Activated naive CD4-positive, alpha-beta T cell treated with Interleukin-2 at 50 U/mL for 16 hours (primary cell): ENCODE data around the gene HOXA4.

ENCODE experiments used
- DNase-seq: peaks from one replicate; pipeline ENCODE4 v3.0.0-alpha.2; 2020

The HOXA4 gene

DNA sequence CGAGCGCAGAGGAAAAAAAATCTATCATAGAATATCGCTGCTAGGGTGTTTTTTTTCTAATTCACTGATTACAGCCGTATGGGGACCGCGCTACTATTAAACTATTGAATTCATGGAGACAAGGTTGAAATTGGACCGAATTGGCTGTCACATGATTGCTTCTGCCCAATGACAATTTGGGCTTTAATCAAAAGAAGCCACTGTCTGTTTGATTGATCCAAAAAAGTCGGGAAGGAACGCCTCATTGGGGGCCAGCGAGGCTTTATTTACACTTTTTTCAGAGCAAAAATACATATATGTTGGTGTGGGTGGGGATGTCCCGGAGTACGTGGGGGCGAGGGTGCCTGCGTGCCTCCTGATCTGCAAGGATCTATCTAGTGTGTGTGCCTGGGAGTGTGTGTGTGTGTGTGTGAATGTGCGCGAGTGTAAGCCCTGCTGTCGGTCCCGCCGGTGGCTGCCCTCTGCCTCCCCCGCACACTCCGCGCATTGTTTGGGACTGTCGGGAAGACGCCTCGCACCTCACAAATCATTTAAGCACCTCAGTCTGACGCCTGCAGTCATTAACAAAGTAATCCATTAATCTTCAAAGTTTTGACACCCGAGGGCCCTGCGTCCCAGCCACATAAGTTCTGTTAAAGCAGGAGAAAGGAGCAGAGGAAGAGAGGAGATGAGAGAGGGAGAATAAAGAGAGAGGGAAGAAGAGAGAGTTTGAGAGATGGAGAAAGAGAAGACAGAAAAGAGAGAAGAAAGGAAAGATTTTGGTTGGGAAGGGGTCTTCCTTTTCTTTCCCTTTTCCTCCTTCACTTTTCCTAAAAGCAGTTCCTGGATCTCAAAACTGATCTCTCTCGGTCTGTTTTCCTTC, 27.7 kb downstream of the HOXA4 start, which contains the start of gene HOXA2:
HOXA2 (minus strand) TSS at position 103 of the 862 bp plus-strand sequence. CDS start 183 bp downstream, outside the sequence.
- DNase-seq, result no peak

DNA sequence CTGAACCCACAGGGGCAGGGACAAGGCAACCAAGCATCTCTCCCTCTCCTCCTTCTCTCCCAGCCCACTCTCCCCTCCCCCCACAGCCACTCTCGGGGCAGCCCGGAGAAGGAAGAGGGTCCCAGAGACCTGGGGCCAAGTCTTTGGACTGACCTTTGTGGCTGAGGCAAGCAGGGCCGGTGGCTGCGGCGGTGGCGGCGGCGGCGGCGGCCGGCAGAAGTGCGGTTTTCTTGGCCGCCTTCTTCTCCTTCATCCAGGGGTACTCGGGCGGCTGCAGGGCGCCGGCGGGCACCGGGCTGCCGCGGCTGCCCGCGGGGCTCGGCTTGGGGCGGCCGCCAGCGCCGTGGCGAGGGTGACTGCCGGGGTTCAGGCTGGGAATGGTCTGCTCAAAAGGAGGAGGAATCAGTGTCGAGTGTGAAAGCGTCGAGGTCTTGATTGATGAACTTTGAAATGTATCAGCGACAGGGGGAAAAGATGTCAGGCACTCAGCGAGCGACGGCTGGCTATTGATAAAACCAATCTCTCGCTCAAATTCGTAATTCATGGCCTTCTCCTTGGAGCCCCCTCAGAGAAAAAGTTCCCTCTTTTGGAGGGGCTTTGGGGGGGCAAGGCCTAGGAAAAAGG, 28.5 kb downstream of the HOXA4 start:
- DNase-seq, result no peak

DNA sequence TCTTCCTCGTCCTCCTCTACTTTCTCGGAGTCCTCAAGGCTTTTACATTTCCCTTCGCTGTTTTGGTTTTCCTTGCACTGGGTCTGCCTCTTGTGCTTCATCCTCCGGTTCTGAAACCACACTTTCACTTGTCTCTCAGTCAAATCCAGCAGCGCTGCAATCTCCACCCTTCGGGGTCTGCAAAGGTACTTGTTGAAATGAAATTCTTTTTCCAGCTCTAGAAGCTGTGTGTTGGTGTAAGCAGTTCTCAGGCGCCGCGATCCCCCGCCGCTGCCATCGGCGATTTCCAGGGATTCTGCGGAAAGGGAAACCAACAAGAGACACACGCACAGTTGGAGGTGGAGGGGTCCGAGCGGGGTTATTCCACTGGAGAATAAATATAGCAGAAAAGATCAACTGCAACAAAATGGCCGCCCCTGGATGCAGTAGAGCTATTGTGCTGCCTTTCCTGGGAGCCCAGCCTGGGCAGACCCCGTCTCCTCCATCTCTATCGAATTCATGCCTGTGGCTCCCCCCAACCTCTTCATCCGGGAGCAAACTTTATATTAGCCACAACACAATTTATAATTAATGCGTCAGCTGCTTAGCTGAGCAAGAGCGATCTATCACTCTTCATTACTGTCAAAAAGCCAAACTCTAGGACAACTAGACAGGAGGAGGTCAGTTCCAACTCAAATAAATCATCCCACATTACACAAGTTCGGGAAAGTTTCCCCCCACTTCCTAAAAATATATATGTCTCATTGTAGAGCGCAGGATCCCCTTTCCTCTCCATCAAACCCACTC, 29.2 kb downstream of the HOXA4 start:
- DNase-seq, result no peak

DNA sequence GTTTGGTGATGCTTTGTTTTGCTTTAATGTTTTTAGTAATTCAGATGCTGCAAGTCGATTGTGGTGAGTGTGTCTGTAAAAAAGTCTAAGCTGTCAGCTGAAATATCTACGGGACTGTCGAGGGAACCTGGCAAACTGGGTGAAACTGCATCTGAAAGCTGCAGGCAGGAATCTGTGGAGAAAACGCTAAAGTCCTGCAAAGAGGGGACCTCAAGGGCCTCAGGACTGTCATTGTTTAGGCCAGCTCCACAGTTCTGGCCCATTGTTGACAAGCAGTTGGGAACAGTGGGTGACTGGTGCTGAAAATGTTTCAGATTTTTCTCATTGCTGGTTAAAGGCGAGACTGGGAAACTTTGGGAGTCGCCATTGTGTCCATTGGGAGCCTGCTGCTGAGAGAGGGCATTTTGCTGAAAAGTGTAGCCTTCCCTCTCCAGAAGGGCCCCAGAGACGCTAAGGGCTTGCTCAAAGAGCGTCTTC, 29.8 kb downstream of the HOXA4 start:
- DNase-seq, result no peak

DNA sequence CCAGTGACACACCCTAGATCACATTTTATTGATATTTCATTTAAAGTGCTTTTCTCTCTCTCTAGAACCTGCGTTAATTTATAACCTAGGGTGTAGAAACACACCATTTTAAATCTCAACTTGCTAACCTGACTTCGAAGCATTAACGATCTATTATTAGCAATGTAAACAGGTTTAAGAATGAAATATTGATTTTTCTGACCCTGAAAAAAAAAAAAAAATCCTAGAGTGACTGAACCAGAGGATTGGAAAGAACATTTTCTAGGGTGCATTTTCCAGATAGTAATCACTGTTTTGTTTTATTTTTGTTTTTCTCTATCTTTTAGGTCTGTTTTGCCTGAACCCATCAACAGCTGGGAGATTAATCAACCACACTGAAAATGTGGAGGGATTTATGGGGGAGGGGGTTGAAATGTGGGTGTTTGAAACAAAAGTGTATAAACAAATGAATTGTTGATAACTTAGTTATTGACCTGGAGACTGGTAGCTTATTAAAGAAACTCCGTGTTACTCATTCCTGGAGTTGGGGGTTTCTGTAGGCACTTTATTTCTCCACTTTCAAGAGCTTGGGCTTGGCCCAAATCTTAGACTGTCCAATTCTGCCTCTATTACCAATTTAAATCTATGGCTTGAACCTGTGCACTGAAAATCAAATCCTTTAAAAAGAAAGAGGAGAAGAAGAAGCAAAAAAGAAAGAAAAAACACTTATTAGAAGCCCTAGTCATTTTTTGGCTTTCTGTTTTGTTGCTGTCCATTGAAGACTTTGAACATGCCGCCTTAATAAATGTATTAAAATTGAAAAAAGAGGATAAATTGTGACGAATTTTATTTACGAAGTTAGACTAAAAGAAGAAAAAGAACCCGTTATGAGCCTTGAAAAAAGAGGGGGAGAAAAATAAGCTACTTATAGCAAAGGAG, 30.8 kb downstream of the HOXA4 start:
- no peak for DNase-seq

DNA sequence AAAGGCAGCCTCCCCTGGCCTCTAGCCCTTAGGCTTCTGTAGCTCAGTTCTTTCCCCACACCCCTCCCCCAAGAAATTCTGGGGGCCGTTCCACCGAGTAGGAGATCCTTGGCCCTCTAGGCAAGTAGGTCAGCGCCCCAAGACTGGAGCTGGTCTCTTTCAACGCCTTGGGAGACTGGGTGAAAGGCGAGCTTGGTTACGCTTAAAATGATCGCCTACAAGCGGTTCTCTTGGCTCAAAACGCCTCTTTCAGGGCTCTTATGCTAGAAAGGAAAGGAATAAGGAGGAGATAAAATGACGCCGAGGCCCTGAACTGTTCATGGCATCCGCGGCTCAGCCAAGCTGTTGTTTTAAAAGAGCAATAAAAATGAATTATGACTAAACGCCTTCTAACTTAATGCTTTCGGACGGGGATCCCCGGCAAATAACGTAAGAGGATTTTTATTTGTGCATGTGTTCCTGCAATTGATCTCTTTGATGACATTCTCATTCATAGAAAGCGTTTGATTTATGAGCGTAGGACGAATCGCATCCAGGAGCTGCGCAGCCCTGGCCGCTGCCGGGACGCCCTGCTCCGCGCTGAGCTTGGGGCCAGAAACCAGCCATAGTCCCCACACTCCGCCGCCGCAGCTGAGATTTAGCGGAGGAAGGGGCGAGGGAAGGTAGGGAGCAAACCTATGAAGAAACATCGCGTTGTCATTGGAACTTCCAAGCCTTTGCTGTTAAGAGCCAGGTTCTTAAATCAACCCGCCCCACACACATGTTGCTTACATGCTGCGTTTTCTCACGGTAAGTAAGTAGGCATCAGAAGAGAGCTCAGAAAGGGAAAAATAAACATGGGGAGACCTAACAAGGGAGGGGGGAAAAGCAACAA, 31.7 kb downstream of the HOXA4 start:
- DNase-seq, result no peak

DNA sequence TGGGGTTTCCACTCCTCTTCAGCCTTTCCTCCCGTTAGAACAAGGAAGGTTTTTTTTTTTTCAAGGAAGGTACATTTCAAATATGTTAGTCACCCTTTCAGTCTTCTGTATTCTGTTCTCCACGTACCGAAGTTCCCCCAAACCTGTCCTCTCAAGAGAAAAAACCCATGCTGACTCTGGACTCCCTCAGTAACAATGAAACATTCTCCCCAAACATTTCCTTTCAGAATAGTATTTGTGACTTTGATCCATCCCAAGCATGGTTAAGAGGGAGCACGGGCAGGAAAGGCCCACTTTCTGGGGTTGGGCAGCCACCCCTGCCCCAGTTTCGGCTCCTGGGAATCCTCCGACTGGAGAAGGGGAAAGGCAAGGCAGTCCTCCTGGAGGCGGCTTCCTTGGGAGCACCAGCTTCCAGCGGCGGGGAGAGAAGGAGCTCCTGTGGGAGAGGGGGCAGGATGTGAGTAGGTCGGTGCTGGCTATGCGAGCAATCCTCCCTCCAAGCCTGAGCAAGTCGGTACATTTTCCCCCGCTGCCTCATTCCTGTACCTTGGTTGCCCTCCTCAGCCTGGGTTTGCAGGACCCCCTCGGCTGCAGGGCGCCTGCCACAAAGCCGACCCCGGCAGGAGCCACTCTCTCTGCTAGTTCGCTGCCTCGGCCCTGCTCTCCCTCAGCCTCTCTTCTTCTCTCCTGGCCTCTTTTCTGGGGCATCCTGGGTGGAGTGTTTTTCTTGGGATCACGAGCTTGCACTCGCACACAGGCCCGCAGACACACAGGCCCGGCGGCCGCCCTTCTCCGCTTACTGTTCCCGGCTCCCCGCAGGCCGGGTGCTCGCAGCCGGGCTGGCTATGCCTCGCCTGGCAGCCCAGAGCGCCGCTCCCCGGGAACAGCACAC, 32.6 kb downstream of the HOXA4 start:
- no peak for DNase-seq

DNA sequence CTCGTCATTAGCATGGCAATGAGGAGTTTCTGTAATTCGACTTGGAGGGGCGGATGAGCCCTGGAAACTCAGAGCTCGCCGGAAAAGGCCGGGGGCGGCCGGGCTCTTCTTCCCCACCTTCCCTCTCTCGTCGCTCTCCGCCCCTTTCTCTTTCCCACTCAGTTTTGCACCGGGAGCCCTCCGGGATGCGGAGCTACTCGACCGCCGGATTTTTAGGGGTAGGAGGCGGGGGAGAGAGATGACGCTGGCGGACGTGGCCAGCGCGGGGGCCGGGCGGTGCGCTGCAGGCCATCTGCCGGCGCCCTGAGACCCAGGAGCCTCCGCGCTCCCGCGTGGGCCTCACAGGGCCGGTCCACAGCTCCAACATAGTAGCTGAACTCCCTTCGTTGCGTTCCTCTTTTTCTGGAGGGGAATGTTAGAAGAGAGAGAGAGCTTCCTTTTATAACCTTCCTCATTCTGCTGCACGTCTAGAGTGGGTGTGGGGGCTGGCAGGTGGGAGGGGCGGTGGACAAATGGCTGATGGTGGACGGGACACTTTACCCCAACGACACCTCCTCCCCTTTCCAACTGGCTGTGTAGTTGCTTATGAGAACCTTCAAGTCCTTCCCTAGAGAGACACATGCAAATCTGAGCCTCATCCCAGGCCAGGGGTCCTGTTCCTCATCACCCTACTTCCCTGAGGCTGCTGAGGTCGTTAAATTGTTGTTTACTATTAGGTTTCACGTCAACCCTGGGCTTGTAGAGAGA, 33.6 kb downstream of the HOXA4 start:
- no peak for DNase-seq

DNA sequence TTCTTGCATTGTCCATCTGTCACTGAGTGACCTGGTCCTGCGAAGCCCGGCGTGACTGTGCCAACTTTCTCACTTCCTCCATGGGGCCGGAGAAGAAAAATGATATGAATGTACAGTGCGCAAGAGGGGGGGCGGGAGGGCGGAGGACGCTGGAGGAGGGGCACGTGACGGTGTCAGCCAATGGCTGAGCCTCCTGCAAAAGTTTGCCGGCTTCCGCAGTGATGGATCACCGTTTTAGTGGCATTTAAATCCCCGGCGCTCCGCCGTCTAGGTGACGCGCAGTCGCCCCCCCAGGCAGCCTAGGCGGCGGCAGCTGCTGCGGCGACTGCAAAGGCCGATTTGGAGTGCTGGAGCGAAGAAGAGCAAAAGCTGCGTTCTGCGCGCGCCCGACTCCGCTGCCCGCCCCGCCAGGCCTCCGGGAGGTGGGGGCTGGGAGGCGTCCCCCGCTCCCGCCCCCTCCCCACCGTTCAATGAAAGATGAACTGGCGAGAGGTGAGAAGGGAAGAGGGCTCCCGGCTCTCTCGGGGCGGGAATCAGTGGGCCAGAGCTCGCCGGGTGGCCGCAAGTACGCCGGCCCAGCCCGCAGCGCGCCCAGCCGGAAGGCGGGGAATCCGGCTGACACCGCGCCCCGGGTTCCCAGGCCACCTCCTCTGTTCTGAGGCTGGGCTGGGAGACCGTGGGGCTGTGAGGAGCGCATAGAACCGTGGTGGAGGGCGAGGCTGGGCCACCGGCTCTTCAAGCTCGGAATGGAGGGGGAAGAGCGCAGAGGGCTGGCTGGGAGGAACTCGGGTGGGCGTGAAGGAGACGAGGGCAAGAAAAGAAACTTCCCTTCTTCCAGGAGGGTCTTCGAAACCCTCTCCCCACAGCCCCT, 34.4 kb downstream of the HOXA4 start, which contains the start of gene HOXA1:
HOXA1 (minus strand) TSS at position 104 of the 871 bp plus-strand sequence; CDS start at position 16, 88 bp downstream.
- peak; percentile 76 for DNase-seq

DNA sequence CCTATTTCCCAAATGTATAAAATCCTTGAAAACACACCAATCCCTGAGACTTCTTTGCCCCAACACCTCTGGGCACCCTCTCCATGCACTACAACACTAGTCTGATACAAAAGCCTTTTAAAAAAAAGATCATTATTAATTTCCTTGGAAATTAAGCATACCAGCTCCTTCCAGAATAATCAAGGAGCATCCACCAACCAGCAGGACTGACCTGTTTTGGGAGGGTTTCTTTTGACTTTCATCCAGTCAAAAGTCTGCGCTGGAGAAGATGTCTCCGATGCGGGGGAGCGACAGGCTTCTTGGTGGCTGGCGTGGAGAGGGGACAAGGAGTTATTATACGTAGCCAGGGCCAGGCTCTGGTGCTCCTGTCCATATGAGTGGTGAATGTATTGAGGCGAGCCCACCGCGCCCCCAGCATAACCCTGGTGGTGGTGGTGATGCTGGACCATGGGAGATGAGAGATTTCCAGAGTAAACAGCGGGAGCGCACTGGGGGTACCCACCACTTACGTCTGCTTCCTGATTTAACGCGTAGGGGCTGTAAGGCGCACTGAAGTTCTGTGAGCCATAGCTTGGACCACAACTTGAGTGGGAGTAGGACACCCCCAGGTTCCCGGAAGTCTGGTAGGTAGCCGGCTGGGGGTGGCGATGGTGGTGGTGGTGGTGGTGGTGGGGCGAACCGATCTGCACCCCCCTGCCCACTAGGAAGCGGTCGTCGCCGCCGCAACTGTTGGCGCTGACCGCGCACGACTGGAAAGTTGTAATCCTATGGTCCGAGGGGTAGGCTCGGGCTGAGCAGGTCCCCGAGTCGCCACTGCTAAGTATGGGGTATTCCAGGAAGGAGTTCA, 35.3 kb downstream of the HOXA4 start:
- peak; percentile 27 for DNase-seq

DNA sequence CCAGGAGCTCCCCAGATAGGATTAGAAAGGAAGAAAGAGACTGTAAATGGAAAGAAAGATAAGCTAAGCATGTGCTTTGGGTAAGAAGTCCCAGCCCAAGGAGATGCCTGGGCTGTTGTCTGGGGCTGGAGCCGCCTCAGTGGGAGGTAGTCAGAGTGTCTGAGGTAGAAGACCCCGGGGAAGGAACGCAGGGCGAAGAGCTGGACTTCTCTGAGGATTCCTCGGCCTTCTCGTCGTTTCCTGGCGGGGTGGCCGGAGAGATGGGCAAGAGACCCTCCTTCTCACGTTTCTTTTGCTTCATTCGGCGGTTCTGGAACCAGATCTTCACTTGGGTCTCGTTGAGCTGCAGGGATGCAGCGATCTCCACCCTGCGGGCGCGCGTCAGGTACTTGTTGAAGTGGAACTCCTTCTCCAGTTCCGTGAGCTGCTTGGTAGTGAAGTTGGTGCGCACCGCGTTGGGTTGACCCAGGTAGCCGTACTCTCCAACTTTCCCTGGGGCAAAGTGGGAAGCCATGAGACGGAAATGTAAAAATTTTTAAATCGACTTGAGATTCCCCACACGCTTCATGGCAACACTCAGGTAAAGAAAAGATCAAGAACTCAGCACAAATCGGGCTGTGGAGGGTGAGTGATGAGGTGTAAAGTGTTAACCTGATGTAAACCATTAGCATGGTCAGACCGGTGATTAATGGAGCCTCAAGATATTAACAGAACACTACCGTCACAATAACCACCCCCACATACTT, 36.1 kb downstream of the HOXA4 start:
- no peak for DNase-seq

DNA sequence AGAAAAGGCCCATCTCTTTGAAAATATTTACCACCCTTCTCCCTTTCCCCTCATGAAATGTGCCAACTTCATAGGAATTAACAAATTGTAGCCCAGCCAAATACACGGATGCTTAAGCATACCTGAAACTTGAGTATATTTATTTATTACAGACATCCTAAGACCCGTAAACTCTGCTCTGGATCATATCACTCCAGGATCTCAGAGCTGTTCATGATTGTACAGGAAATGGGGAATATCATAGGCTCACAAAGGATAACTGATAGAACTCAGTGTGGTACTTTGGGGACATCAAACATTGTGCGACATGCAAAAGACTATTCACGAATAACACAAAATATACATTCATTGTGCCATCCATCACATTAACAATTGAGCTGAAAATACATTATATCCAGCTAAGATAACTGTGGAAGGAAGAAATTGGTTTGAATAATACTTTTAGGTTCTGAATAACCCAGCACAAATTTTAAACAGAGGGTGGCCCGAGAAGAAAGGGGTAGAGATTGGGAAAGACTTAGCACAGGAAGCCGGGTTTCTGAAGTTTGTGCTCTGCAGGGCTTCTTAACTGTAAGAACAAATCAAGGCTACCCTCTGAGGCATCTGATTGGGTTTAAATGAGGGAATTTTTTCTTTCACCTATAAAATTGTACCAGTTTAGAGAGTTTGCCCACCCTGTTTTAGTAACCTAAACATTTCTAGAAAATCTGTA, 37.2 kb downstream of the HOXA4 start:
- DNase-seq, result no peak

DNA sequence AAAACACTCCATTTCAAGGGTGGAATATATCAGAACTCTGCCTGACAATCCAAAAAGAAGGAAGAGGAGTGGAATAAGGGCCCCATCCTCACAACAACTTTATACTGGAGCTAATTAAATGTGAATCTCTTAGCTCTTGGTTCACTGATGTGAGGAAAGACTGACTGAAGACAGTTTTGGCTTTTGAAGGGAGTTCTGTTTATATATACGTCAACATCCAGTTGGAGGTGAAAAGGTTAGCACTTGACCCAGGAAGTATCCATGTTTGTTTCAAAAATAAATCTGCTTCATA, 37.8 kb downstream of the HOXA4 start:
- DNase-seq, result no peak

DNA sequence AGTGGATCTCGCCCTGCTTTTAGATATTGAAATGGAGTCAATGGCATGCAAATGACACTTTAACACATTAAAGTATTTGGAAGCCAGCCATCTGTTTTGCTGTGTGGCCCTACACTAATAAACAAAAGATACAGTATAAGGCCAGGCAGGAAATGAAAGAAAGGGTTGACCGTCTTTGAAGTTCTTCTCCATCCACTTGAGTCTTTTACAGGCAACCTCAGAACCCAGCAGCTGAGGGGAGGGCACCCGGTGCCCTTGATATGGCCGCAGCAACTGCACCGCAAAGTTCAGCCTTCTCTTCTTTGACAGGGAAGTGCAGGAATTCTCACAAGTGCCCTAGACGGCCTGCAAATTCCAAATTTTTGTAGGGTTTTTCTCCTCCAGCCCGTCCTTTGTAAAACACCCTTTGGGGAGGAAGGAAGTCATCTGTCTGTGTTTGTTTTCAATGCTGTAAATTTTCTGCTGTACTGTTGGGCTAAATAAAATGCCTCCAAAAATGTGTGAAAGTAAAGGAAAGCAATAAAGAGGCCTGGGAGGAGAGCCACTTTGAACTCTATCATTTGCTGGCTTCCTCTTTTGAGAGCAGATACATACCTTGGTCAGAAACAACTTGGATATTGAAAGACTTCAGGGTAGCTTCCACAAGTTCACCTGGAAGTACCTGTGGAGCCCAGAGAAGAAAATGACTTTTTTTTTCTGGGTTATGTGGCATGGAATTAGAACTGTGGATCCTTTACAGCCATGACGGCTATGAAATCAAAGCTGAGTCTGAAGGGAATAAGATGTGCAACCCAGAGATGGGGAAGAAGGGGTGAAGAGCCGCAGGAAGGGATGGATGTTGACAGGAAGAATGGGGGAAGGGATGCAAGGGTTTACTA, 38.4 kb downstream of the HOXA4 start:
- DNase-seq, result no peak

DNA sequence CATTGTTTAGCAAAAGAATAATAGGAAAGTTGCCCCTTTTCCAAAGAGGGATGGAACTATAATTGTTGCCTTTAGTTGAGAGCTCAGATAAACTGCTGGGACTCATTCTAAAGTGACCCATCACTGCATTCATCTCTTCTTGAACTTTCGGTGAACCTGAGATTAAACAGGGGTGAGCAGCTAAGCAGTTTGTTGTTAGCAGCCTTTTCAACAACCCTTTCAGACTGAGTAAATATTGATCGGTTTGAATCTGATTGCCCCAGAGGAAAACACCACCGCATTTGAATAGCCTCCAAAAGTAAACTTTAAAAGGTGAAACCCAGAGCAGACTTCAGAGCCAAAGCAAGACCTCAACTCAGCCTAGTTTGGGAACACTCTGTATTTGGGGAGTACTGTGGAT, 39.5 kb downstream of the HOXA4 start:
- no peak for DNase-seq
